Osteoblast (primary cell): ENCODE measurements around the gene ANO1. TPM values are rescaled to one million over a fixed set of nuclear protein-coding genes. Genes with fewer than 3 reads are reported as not detected.
"Not testable (repeated sequence)": the region's sequence is repeated elsewhere in the genome, so short reads cannot be mapped to it uniquely, and the experiment has no call there.

Source experiments
- DNase-seq: peaks from one replicate; pipeline ENCODE4 v3.0.0; 2011; ENCODE audit warnings: low spot score, mixed read lengths; ENCODE audit not compliant: insufficient read length; ENCODE audit errors: missing footprints
- H2AFZ ChIP-seq: 2 replicates; pipeline ENCODE4 v1.6.0; 2011; ENCODE audit warnings: mild to moderate bottlenecking, low read length
- H3K27ac ChIP-seq: 2 replicates; pipeline ENCODE4 v1.5.1; 2011; ENCODE audit warnings: mild to moderate bottlenecking, low read depth, low read length, moderate library complexity
- H3K27me3 ChIP-seq: 2 replicates; pipeline ENCODE4 v1.6.0; 2012; ENCODE audit warnings: mild to moderate bottlenecking, control low read depth, inconsistent platforms, low read length, moderate library complexity; ENCODE audit not compliant: insufficient read depth
- H3K36me3 ChIP-seq: 2 replicates; pipeline ENCODE4 v1.5.1; 2011; ENCODE audit warnings: mild to moderate bottlenecking, low read length, control low read depth, moderate library complexity; ENCODE audit not compliant: insufficient read depth
- H3K4me1 ChIP-seq: 2 replicates; pipeline ENCODE4 v1.5.1; 2011; ENCODE audit warnings: mild to moderate bottlenecking, low read length, control low read depth, moderate library complexity; ENCODE audit not compliant: insufficient read depth
- H3K4me2 ChIP-seq: 2 replicates; pipeline ENCODE4 v1.6.0; 2011; ENCODE audit warnings: mild to moderate bottlenecking, low read length; ENCODE audit not compliant: insufficient read depth
- H3K4me3 ChIP-seq: fragments of 200-600 bp; sonication (generic); 3 replicates; pipeline ENCODE4 v1.5.1; 2012; ENCODE audit warnings: mild to moderate bottlenecking, low read length, inconsistent platforms; ENCODE audit not compliant: insufficient read depth
- H3K79me2 ChIP-seq: 2 replicates; pipeline ENCODE4 v1.6.0; 2012; ENCODE audit warnings: mild to moderate bottlenecking, low read length, control low read depth, inconsistent platforms; ENCODE audit not compliant: insufficient read depth
- H3K9me3 ChIP-seq: 2 replicates; pipeline ENCODE4 v1.5.1; 2011; ENCODE audit warnings: low read depth, low read length, control low read depth
- H4K20me1 ChIP-seq: 2 replicates; pipeline ENCODE4 v1.6.0; 2012; ENCODE audit warnings: mild to moderate bottlenecking, low read length, control low read depth; ENCODE audit not compliant: insufficient read depth
- total RNA-seq: library from RNA; depleted of rRNA; stranded (reverse); fragments of >200 nt; gene quantifications from 2 replicates; pipeline ENCODE4 v1.2.3, GENCODE V29; 2012
- TF ChIP-seq, protein P1 (sequence below): IDR thresholded peaks from 2 replicates; pipeline ENCODE4 v1.5.1; 2011; ENCODE audit warnings: mild to moderate bottlenecking, low read depth, low read length, moderate library complexity; ENCODE audit errors: extremely low read depth

ANO1 gene
- total RNA-seq, 1 donor, result not detected

- Histone ChIP-seq H2AFZ (no peak overlapping the region), H3K27me3 (peaks cover 12% of the 10 kb centered on the region), H3K27ac (no peak overlapping the region), H3K36me3 (no peaks in the 10 kb centered on the region), H4K20me1 (no peaks in the 10 kb centered on the region), H3K4me3 (no peak overlapping the region), H3K79me2 (no peaks in the 10 kb centered on the region), H3K4me1 (no peaks in the 10 kb centered on the region), H3K9me3 (peaks cover 15% of the 10 kb centered on the region), H3K4me2 (no peak overlapping the region)
- TF ChIP-seq, protein P1, sequence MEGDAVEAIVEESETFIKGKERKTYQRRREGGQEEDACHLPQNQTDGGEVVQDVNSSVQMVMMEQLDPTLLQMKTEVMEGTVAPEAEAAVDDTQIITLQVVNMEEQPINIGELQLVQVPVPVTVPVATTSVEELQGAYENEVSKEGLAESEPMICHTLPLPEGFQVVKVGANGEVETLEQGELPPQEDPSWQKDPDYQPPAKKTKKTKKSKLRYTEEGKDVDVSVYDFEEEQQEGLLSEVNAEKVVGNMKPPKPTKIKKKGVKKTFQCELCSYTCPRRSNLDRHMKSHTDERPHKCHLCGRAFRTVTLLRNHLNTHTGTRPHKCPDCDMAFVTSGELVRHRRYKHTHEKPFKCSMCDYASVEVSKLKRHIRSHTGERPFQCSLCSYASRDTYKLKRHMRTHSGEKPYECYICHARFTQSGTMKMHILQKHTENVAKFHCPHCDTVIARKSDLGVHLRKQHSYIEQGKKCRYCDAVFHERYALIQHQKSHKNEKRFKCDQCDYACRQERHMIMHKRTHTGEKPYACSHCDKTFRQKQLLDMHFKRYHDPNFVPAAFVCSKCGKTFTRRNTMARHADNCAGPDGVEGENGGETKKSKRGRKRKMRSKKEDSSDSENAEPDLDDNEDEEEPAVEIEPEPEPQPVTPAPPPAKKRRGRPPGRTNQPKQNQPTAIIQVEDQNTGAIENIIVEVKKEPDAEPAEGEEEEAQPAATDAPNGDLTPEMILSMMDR, result no peak
- no peak for DNase-seq
Observed at GRCh38 chr11:70034740-70035365, 43.3 kb upstream of the ANO1 start.

DNA sequence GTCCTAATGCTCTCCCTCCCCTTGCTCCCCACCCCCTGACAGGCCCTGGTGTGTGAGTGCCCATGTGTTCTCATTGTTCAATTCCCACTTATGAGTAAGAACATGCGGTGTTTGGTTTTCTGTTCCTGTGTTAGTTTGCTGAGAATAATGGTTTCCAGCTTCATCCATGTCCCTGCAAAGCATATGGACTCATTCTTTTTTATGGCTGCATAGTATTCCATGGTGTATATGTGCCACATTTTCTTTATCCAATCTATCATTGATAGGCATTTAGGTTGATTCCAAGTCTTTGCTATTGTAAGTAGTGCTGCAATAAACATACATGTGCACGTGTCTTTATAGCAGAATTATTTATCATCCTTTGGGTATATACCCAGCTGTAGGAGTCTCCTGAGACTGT lies 42.5 kb upstream of the ANO1 start:
- not testable (repeated sequence) for H3K4me1 ChIP-seq, H3K27ac ChIP-seq, DNase-seq, H3K79me2 ChIP-seq, H3K4me3 ChIP-seq, H2AFZ ChIP-seq, H3K36me3 ChIP-seq, H4K20me1 ChIP-seq, H3K4me2 ChIP-seq
- Histone ChIP-seq H3K27me3 (peaks cover 14% of the 10 kb centered on the region), H3K9me3 (peaks cover 15% of the 10 kb centered on the region)

GRCh38 chr11:70036971-70037882 lies 40.9 kb upstream of the ANO1 start:
- no peak overlapping the region for H3K4me3 ChIP-seq
- peaks cover 15% of the 10 kb centered on the region for H3K9me3 ChIP-seq
- no peaks in the 10 kb centered on the region for H4K20me1 ChIP-seq
- no peak overlapping the region for H3K27ac ChIP-seq
- no peaks in the 10 kb centered on the region for H3K79me2 ChIP-seq
- H3K27me3 ChIP-seq, result peaks cover 16% of the 10 kb centered on the region
- no peak for DNase-seq
- H3K4me2 ChIP-seq, result no peak overlapping the region
- no peaks in the 10 kb centered on the region for H3K4me1 ChIP-seq
- H2AFZ ChIP-seq, result no peak overlapping the region
- H3K36me3 ChIP-seq, result no peaks in the 10 kb centered on the region
- TF ChIP-seq, protein P1, result no peak

GRCh38 chr11:70038034-70038834 lies 39.9 kb upstream of the ANO1 start:
- Histone ChIP-seq H3K36me3 (no peaks in the 10 kb centered on the region), H4K20me1 (no peaks in the 10 kb centered on the region), H2AFZ (no peak overlapping the region), H3K4me1 (no peaks in the 10 kb centered on the region), H3K9me3 (peaks cover 17% of the 10 kb centered on the region), H3K27me3 (peaks cover 8% of the 10 kb centered on the region), H3K4me2 (no peak overlapping the region), H3K27ac (no peak overlapping the region), H3K4me3 (no peak overlapping the region), H3K79me2 (no peaks in the 10 kb centered on the region)
- DNase-seq, result no peak
- TF ChIP-seq, protein P1, result no peak
